Fibroblast of villous mesenchyme (primary cell): Measurements from ENCODE around the gene HYOU1. TPM values are rescaled to one million over a fixed set of nuclear protein-coding genes. Genes with fewer than 3 reads are reported as not detected.
"Not testable (repeated sequence)": the region's sequence is repeated elsewhere in the genome, so short reads cannot be mapped to it uniquely, and the experiment has no call there.

Experiments
- DNase-seq: peaks from one replicate; pipeline ENCODE4 v3.0.0-alpha.2; 2010; ENCODE audit warnings: low read depth
- H3K4me3 ChIP-seq: 2 replicates; pipeline ENCODE4 v1.5.1; 2011; ENCODE audit warnings: low read depth, mild to moderate bottlenecking, low read length
- total RNA-seq: library from RNA; depleted of rRNA; stranded (reverse); fragments of >200 nt; gene quantifications from 2 replicates; pipeline ENCODE4 v1.2.3, GENCODE V29; 2012
- TF ChIP-seq, protein P1 (sequence below): IDR thresholded peaks from 2 replicates; pipeline ENCODE4 v1.5.1; 2012; ENCODE audit warnings: low read depth, mild to moderate bottlenecking, low read length; ENCODE audit not compliant: insufficient read depth

Gene HYOU1, protein sequence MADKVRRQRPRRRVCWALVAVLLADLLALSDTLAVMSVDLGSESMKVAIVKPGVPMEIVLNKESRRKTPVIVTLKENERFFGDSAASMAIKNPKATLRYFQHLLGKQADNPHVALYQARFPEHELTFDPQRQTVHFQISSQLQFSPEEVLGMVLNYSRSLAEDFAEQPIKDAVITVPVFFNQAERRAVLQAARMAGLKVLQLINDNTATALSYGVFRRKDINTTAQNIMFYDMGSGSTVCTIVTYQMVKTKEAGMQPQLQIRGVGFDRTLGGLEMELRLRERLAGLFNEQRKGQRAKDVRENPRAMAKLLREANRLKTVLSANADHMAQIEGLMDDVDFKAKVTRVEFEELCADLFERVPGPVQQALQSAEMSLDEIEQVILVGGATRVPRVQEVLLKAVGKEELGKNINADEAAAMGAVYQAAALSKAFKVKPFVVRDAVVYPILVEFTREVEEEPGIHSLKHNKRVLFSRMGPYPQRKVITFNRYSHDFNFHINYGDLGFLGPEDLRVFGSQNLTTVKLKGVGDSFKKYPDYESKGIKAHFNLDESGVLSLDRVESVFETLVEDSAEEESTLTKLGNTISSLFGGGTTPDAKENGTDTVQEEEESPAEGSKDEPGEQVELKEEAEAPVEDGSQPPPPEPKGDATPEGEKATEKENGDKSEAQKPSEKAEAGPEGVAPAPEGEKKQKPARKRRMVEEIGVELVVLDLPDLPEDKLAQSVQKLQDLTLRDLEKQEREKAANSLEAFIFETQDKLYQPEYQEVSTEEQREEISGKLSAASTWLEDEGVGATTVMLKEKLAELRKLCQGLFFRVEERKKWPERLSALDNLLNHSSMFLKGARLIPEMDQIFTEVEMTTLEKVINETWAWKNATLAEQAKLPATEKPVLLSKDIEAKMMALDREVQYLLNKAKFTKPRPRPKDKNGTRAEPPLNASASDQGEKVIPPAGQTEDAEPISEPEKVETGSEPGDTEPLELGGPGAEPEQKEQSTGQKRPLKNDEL
- 155 and 174 TPM in 2 replicates for total RNA-seq

DNA sequence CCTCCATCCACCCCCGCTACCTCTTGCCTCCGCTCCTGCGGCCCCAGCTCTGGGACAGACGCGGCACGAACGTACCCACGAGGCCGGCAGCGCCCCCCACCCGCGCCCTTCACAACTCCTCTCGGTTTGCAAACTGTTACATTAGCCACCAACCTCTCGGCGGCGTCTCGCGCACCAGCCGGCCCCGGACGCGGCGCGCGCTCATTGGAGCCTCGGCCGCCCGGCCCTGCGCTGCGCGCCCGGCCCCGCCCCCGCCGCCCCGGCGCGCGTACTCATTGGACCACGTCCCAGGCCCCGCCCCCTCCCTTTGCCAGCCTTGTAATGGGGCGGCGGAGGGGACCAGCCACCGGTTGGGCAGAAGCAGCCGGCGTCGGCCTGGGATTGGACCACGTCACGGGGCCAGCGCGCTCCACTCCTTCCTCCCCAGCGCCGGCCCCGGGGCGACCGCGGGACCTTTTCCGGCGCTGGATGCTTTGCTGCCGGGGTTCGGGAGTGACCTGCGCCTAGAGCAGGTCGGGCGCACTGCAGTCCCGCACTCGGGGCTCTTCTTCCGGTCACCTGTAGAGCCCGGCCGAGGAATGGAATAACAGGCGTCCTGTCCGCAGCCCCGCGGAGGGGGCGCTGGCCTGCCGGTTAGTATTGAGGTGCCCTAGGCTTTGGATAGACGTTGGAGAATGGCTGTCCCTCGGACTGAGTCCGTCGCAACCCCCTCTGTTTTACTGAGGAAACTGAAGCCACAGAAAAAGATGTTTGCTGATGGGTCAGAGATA, at the start of gene HYOU1:
Gene HYOU1, minus strand, starts transcription at position 206 of the 770 bp plus-strand sequence. CDS start 1,045 bp downstream, outside the sequence.
- peak; percentile 97 for DNase-seq

GRCh38 chr11:119103793-119104192, 46.8 kb upstream of the HYOU1 start:
- TF ChIP-seq, protein P1, sequence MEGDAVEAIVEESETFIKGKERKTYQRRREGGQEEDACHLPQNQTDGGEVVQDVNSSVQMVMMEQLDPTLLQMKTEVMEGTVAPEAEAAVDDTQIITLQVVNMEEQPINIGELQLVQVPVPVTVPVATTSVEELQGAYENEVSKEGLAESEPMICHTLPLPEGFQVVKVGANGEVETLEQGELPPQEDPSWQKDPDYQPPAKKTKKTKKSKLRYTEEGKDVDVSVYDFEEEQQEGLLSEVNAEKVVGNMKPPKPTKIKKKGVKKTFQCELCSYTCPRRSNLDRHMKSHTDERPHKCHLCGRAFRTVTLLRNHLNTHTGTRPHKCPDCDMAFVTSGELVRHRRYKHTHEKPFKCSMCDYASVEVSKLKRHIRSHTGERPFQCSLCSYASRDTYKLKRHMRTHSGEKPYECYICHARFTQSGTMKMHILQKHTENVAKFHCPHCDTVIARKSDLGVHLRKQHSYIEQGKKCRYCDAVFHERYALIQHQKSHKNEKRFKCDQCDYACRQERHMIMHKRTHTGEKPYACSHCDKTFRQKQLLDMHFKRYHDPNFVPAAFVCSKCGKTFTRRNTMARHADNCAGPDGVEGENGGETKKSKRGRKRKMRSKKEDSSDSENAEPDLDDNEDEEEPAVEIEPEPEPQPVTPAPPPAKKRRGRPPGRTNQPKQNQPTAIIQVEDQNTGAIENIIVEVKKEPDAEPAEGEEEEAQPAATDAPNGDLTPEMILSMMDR, result peak; percentile 8
- no peak for DNase-seq
- H3K4me3 ChIP-seq, result no peak overlapping the region

More for the DNA sequence above, at the start of gene HYOU1:
- H3K4me3 ChIP-seq, result peak within 1 kb of the TSS; percentile 84
- TF ChIP-seq, protein P1, result peak; percentile 29

DNA sequence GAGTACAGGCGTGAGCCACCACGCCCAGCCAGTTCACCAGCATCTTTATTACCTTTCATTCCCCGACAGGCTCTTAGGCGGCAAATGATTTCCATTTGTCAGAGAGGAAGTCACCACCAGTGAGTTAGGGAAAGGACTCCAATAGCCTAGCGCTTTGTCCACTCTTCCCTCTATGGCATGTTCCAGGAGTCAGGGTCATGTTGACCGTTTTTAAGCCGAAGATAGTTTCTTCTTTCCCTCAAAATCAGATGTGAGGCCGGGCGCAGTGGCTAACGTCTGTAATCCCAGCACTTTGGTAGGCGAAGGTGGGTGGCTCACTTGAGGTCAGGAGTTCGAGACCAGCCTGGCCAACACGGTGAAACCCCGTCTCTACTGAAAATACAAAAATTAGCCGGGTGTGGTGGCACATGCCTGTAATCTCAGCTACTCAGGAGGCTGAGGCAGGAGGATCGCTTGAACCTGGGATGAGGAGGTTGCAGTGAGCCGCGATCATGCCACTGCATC, 46.2 kb upstream of the HYOU1 start:
- H3K4me3 ChIP-seq, result peak overlapping the region; percentile 89
- not testable (repeated sequence) for DNase-seq

GRCh38 chr11:119101759-119102423, 44.9 kb upstream of the HYOU1 start, which contains the start of gene DPAGT1:
Gene DPAGT1 (minus strand): TSS chr11:119101853. CDS start chr11:119101655, 198 bp downstream.
- peak; percentile 97 for DNase-seq
- H3K4me3 ChIP-seq, result peak within 1 kb of the TSS; percentile 89
- TF ChIP-seq, protein P1, result no peak

DNA sequence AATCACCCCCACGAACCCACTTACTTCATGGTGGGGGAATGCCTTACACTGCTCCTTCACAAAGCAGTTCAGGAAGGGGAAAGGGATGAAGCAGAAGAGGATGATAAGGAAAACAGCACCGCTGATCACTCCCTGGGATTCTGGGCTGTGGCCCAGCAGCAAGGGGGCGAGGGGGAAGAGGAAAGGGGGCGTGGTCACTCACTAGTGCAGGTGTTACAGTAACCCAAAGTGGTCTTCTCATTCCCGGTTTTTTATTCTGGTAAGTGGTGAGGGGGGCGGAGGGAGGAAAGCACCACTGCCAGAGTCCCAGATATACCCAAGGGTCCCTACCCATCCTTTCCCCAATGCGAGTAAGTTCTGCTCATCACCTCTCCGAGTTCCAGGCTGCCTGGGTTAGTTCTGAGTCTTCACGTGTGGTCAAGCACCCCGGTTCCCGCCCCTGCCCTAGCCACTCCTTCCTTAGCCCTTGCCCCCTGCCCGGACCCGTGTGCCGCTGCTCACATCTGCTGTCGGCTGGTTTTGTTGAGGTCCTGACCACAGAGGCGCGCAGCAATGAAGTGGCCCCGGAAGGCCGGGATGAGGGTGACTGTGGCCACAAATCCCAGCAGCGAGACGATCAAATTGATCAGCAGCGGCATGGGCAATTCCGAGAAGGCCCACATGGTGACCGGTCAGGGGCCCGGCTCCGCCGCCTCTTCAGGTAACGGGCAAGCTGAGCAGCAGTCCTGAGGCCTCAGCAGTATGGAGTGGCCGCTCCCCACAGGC, 44.2 kb upstream of the HYOU1 start:
- H3K4me3 ChIP-seq, result peak overlapping the region; percentile 89
- TF ChIP-seq, protein P1, result peak; percentile 6
- DNase-seq, result no peak

GRCh38 chr11:119100246-119100970, 43.4 kb upstream of the HYOU1 start:
- peak; percentile 55 for DNase-seq
- TF ChIP-seq, protein P1, result peak; percentile 61
- peak overlapping the region; percentile 89 for H3K4me3 ChIP-seq
